ENCODE measurements around the gene DIP2C.

The DIP2C gene

DNA sequence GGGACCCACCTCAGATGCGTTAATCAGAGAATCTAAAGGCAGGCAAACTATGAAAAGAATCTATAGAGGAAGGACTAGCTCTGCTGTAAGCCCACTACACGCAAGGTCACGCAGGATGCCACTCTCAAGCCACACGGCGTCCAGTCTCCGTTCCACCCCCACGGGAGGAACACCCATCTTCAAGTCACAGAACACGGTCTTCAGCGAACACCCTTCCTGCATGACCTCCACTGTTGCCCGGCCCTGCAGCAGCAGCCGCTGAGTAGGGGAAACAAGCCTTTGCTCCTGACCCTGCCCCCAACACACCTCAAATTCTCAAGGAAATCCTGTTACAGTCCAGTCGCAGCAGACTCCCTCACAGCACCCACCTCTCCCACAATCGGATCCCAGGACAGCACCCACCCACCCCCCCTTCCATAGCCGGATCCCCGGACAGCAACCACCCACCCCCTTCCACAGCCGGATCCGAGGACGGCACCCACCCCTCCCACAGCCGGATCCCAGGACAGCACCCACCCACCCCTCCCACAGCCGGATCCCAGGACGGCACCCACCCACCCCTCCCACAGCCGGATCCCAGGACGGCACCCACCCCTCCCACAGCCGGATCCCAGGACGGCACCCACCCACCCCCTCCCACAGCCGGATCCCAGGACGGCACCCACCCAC, 133.7 kb downstream of the DIP2C start:
- no peak overlapping the region for H3K27ac ChIP-seq
- H3K36me3 ChIP-seq (replicated peaks) = no peaks in the 10 kb centered on the region
- H3K27me3 ChIP-seq (replicated peaks) = no peaks in the 10 kb centered on the region
- in situ Hi-C loops (cut with HindIII; ENCODE audit: low pct_ligation_motif_present, low sequenced_read_pairs) = no loop called here
- no peak overlapping the region for H3K4me3 ChIP-seq (ENCODE audit: low read depth, low read length)
- no peak for DNase-seq
- no peak for TF ChIP-seq CTCF (IDR thresholded peaks at IDR 0.05; ENCODE audit: low read depth, low read length, missing control alignments)

GRCh38 chr10:555281-555680, 134.2 kb downstream of the DIP2C start:
- TF ChIP-seq CTCF (IDR thresholded peaks at IDR 0.05; ENCODE audit: low read depth, low read length, missing control alignments) = no peak
- no peak overlapping the region for H3K4me3 ChIP-seq (ENCODE audit: low read depth, low read length)
- DNase-seq = no peak
- in situ Hi-C loops (cut with HindIII; ENCODE audit: low pct_ligation_motif_present, low sequenced_read_pairs) = no loop called here
- no peaks in the 10 kb centered on the region for H3K27me3 ChIP-seq (replicated peaks)
- no peak overlapping the region for H3K27ac ChIP-seq
- H3K36me3 ChIP-seq (replicated peaks) = no peaks in the 10 kb centered on the region

DNA sequence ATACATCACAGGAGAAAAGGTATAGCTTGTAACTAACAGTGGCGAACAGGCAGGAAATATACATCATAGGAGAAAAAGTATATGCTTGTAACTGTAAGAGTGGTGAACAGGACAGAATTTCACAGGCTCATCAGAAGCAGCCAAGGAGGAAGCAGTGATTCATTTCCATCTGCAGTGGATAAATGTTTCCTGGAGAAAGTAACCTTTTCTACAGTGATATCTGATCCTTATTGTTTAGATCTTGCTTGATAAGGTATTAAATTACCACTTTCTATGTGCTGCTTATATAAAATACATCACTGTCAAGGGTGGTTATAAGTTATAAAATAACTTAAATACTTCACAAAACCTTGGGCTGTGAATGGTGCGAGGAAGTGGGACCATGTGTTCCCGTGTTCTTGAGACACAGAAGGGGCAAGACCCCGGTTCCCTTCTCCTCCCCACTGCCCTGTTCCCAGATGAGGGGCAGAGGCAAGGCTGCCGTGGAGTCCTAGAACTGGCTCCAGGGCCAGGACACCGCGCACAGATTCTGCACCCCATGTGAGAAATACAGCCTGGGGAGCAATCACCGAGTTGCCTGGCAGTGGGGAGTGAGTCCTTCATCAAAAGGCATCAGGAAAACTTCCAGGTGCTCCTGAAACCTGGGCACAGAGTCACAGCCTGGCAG, 135.2 kb downstream of the DIP2C start:
- Histone ChIP-seq H3K36me3 (replicated peaks) (no peaks in the 10 kb centered on the region), H3K27me3 (replicated peaks) (no peaks in the 10 kb centered on the region), H3K4me3 (ENCODE audit: low read depth, low read length) (no peak overlapping the region), H3K27ac (no peak overlapping the region)
- in situ Hi-C loops (cut with HindIII; ENCODE audit: low pct_ligation_motif_present, low sequenced_read_pairs) = no loop called here
- DNase-seq = no peak
- no peak for TF ChIP-seq CTCF (IDR thresholded peaks at IDR 0.05; ENCODE audit: low read depth, low read length, missing control alignments)

GRCh38 chr10:553233-553632, 136.2 kb downstream of the DIP2C start:
- H3K4me3 ChIP-seq (ENCODE audit: low read depth, low read length) = no peak overlapping the region
- H3K36me3 ChIP-seq (replicated peaks) = no peaks in the 10 kb centered on the region
- in situ Hi-C loops (cut with HindIII; ENCODE audit: low pct_ligation_motif_present, low sequenced_read_pairs) = no loop called here
- no peak for DNase-seq
- no peaks in the 10 kb centered on the region for H3K27me3 ChIP-seq (replicated peaks)
- no peak for TF ChIP-seq CTCF (IDR thresholded peaks at IDR 0.05; ENCODE audit: low read depth, low read length, missing control alignments)
- no peak overlapping the region for H3K27ac ChIP-seq

DNA sequence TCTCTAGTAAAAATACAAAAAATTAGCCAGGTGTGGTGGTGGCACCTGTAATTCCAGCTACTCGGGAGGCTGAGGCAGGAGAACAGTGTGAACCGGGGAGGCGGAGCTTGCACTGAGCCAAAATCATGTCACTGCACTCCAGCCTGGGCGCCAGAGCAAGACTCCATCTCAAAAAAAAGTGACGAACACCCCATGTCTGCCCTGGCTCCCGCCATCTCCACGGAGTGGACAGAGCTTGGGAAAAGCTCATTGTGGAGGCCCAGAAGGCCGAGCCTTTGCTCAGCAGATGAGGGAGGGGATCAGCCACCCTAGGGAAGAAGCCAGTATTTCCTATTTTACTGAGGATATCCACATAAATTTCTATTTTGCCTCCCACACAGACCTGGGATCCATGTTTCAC, 136.8 kb downstream of the DIP2C start:
- Histone ChIP-seq H3K4me3 (ENCODE audit: low read depth, low read length) (no peak overlapping the region), H3K36me3 (replicated peaks) (no peaks in the 10 kb centered on the region), H3K27me3 (replicated peaks) (no peaks in the 10 kb centered on the region), H3K27ac (no peak overlapping the region)
- TF ChIP-seq CTCF (IDR thresholded peaks at IDR 0.05; ENCODE audit: low read depth, low read length, missing control alignments) = no peak
- in situ Hi-C loops (cut with HindIII; ENCODE audit: low pct_ligation_motif_present, low sequenced_read_pairs) = no loop called here
- DNase-seq = no peak

All from brain microvascular endothelial cell (primary cell).